IMR-90 (cell line): ENCODE measurements around the gene AMOTL2. TPM values are rescaled to one million over a fixed set of nuclear protein-coding genes. Genes with fewer than 3 reads are reported as not detected.

ENCODE experiments used
- ATAC-seq: fragments of 200-7000 bp; cut with Tn5 transposase; 2 replicates; pipeline ENCODE4 v1.9.1; 2020; ENCODE audit warnings: low read depth, mild to moderate bottlenecking, moderate library complexity
- BruUV-seq: library from RNA; stranded (reverse); fragments of 400-500 nt; replicated peaks from 2 replicates; lab custom pipeline; 2021; lab: Mats Ljungman, UMichigan
- CTCF ChIA-PET: fragments of 300-600 bp; formaldehyde crosslinking; extraction: SDS; loops from one replicate; lab custom pipeline; 2021; ENCODE audit warnings: antibody characterized with exemption; lab: Yijun Ruan, JAX
- POLR2A ChIA-PET: fragments of 300-600 bp; sonication (Branson Sonifier 250); formaldehyde crosslinking; loops from one replicate; lab custom pipeline; 2022; ENCODE audit warnings: antibody characterized with exemption; ENCODE audit not compliant: unreplicated experiment; lab: Charles Lee
- DNase-seq: peaks from one replicate; pipeline ENCODE4 v3.0.0; 2013
- H2AFZ ChIP-seq: replicated peaks from 2 replicates; pipeline ENCODE3; 2013; ENCODE audit warnings: low read length, mild to moderate bottlenecking; ENCODE audit not compliant: poor library complexity
- H2AK5ac ChIP-seq: 2 replicates; pipeline ENCODE4 v1.6.1; 2013; ENCODE audit warnings: low read depth, low read length, inconsistent platforms
- H2AK9ac ChIP-seq: replicated peaks from 2 replicates; pipeline ENCODE3; 2013; ENCODE audit warnings: mild to moderate bottlenecking, low read depth, low read length, moderate library complexity; ENCODE audit not compliant: poor library complexity
- H2BK120ac ChIP-seq: 2 replicates; pipeline ENCODE4 v1.6.1; 2013; ENCODE audit warnings: low read depth, low read length, inconsistent platforms
- H2BK15ac ChIP-seq: 3 replicates; pipeline ENCODE4 v1.6.1; 2013; ENCODE audit warnings: low read depth, low read length, inconsistent platforms
- H2BK20ac ChIP-seq: 2 replicates; pipeline ENCODE4 v1.6.1; 2013; ENCODE audit warnings: low read depth, mild to moderate bottlenecking, inconsistent platforms, low read length, moderate library complexity
- H2BK5ac ChIP-seq: 2 replicates; pipeline ENCODE4 v1.6.1; 2013; ENCODE audit warnings: mild to moderate bottlenecking, low read depth, low read length, inconsistent platforms; ENCODE audit not compliant: poor library complexity, severe bottlenecking
- H3K14ac ChIP-seq: replicated peaks from 2 replicates; pipeline ENCODE4 v1.6.1; 2013; ENCODE audit warnings: low read depth, low read length, inconsistent platforms
- H3K18ac ChIP-seq: 2 replicates; pipeline ENCODE4 v1.6.1; 2013; ENCODE audit warnings: low read depth, low read length, control low read depth
- H3K23ac ChIP-seq: 2 replicates; pipeline ENCODE4 v1.6.1; 2013; ENCODE audit warnings: low read depth, low read length, inconsistent platforms
- H3K27ac ChIP-seq: 2 replicates; pipeline ENCODE4 v1.5.1; 2013; ENCODE audit warnings: mild to moderate bottlenecking, control low read depth, low read length; ENCODE audit not compliant: insufficient read depth
- H3K27me3 ChIP-seq: 2 replicates; pipeline ENCODE4 v1.6.1; 2013; ENCODE audit warnings: low read length; ENCODE audit not compliant: control insufficient read depth, insufficient read depth
- H3K36me3 ChIP-seq: 2 replicates; pipeline ENCODE4 v1.6.1; 2013; ENCODE audit warnings: low read length, mixed read lengths; ENCODE audit not compliant: control insufficient read depth, insufficient read depth
- H3K4ac ChIP-seq: 2 replicates; pipeline ENCODE4 v1.6.1; 2013; ENCODE audit warnings: low read depth, low read length, inconsistent platforms
- H3K4me1 ChIP-seq: 2 replicates; pipeline ENCODE4 v1.6.1; 2013; ENCODE audit warnings: low read length, mixed read lengths; ENCODE audit not compliant: control insufficient read depth, insufficient read depth
- H3K4me2 ChIP-seq: 2 replicates; pipeline ENCODE4 v1.6.1; 2013; ENCODE audit warnings: low read depth, mild to moderate bottlenecking, control low read depth, low read length, moderate library complexity
- H3K4me3 ChIP-seq: 2 replicates; pipeline ENCODE4 v1.5.1; 2013; ENCODE audit warnings: low read depth, mild to moderate bottlenecking, control low read depth, low read length, moderate library complexity; ENCODE audit not compliant: insufficient read depth
- H3K56ac ChIP-seq: 2 replicates; pipeline ENCODE4 v1.6.1; 2013; ENCODE audit warnings: low read length, inconsistent platforms; ENCODE audit not compliant: insufficient read depth; ENCODE audit errors: extremely low read depth
- H3K79me1 ChIP-seq, 2 experiments: 2 replicates each; pipeline ENCODE4 v1.6.1; 2013; ENCODE audit warnings: low read length in 2 of 2, inconsistent platforms in 1 of 2, low read depth in 1 of 2
- H3K9ac ChIP-seq: 2 replicates; pipeline ENCODE4 v1.6.1; 2013; ENCODE audit warnings: low read depth, low read length, control low read depth
- H3K9me1 ChIP-seq: 2 replicates; pipeline ENCODE4 v1.6.1; 2013; ENCODE audit warnings: low read length, inconsistent platforms; ENCODE audit not compliant: insufficient read depth
- H3K9me3 ChIP-seq: 2 replicates; pipeline ENCODE4 v1.6.1; 2013; ENCODE audit warnings: low read length; ENCODE audit not compliant: control insufficient read depth, insufficient read depth
- H4K20me1 ChIP-seq: 2 replicates; pipeline ENCODE4 v1.6.1; 2013; ENCODE audit warnings: low read length, inconsistent platforms; ENCODE audit not compliant: insufficient read depth
- H4K5ac ChIP-seq: 2 replicates; pipeline ENCODE4 v1.6.1; 2013; ENCODE audit warnings: mild to moderate bottlenecking, low read depth, low read length, control low read depth
- H4K8ac ChIP-seq, 2 experiments: 2 replicates each; pipeline ENCODE4 v1.6.1; 2013; ENCODE audit warnings: low read depth in 2 of 2, low read length in 2 of 2, control low read depth in 1 of 2, inconsistent platforms in 1 of 2
- H4K91ac ChIP-seq: 2 replicates; pipeline ENCODE4 v1.6.1; 2013; ENCODE audit warnings: low read depth, low read length, inconsistent platforms; ENCODE audit not compliant: insufficient read depth
- BHLHE40 ChIP-seq: fragments of 150-350 bp; IDR thresholded peaks from 2 replicates; pipeline ENCODE4 v1.6.1; 2016; ENCODE audit warnings: mild to moderate bottlenecking, low read depth, low read length
- CEBPB ChIP-seq: IDR thresholded peaks from 2 replicates; pipeline ENCODE4 v1.6.1; 2012; ENCODE audit warnings: low read depth, low read length, improper control_type of control experiment
- CTCF ChIP-seq: conservative IDR thresholded peaks from 2 replicates; pipeline ENCODE4 v1.5.1; 2012; ENCODE audit warnings: mild to moderate bottlenecking, low read depth, low read length, improper control_type of control experiment
- FOS ChIP-seq: fragments of 150-350 bp; IDR thresholded peaks from 2 replicates; pipeline ENCODE4 v1.6.1; 2016; ENCODE audit warnings: low read depth, low read length
- MXI1 ChIP-seq: IDR thresholded peaks from 2 replicates; pipeline ENCODE4 v1.6.1; 2012; ENCODE audit warnings: low read depth, mild to moderate bottlenecking, low read length, moderate library complexity, borderline replicate concordance
- NFE2L2 ChIP-seq: fragments of 150-350 bp; IDR thresholded peaks from 2 replicates; pipeline ENCODE4 v1.6.1; 2016; ENCODE audit warnings: low read depth, mild to moderate bottlenecking, low read length
- RCOR1 ChIP-seq: IDR thresholded peaks from 2 replicates; pipeline ENCODE4 v1.6.1; 2012; ENCODE audit warnings: mild to moderate bottlenecking, low read length, improper control_type of control experiment; ENCODE audit not compliant: insufficient replicate concordance
- RFX5 ChIP-seq: IDR thresholded peaks from 2 replicates; pipeline ENCODE4 v1.8.0; 2012; ENCODE audit warnings: low read depth, mild to moderate bottlenecking, low read length, moderate library complexity
- WGBS, 2 experiments: methylation state at CpG; one replicate each; pipeline versions ENCODE4 v1.1.5 to v1.1.7; 2013; ENCODE audit warnings: missing lambda C conversion rate in 2 of 2; ENCODE audit not compliant: insufficient read length in 1 of 2; ENCODE audit errors: extremely low coverage in 2 of 2; 5-methylcytosine and 5-hydroxymethylcytosine counted together
- dilution Hi-C: fragments of 300-500 bp; cut with HindIII; formaldehyde crosslinking; loops from one replicate; pipeline ENCODE4 v1.14.3; 2018; ENCODE audit warnings: low sequenced_read_pairs; ENCODE audit not compliant: unreplicated experiment
- in situ Hi-C: fragments of 300-500 bp; cut with MboI; formaldehyde crosslinking; loops from 3 replicates; pipeline ENCODE4 v1.14.3; 2019; ENCODE audit warnings: low sequenced_read_pairs, inconsistent platforms, mixed read lengths
- intact Hi-C: fragments of 100-400 bp; cut with micrococcal nuclease; formaldehyde crosslinking; loops from 2 replicates; pipeline ENCODE4 v1.10.0; 2022
- polyA plus RNA-seq, 3 experiments: library from polyadenylated mRNA; depleted of rRNA; stranded (reverse); fragments of >200 nt; gene quantifications; 2 replicates each; pipeline ENCODE4 v1.2.3, GENCODE V29; 2012; ENCODE audit warnings: low replicate concordance in 1 of 3
- total RNA-seq: library from RNA; depleted of rRNA; stranded (reverse); fragments of >200 nt; gene quantifications from 2 replicates; pipeline ENCODE4 v1.2.3, GENCODE V29; 2012
- TF ChIP-seq, protein P1 (sequence below): fragments of 150-350 bp; IDR thresholded peaks from 2 replicates; pipeline ENCODE4 v1.6.1; 2017; ENCODE audit warnings: mild to moderate bottlenecking, antibody characterized with exemption, low read length, low read depth
- TF ChIP-seq, protein P2 (sequence below): fragments of 150-350 bp; IDR thresholded peaks from 2 replicates; pipeline ENCODE4 v1.6.1; 2016; ENCODE audit warnings: low read depth, mild to moderate bottlenecking, low read length, moderate library complexity, borderline replicate concordance

AMOTL2 gene
- total and polyA plus RNA-seq, 2 of the 4 experiments (the other 2 are of a cell fraction): 162 to 176 TPM

DNA sequence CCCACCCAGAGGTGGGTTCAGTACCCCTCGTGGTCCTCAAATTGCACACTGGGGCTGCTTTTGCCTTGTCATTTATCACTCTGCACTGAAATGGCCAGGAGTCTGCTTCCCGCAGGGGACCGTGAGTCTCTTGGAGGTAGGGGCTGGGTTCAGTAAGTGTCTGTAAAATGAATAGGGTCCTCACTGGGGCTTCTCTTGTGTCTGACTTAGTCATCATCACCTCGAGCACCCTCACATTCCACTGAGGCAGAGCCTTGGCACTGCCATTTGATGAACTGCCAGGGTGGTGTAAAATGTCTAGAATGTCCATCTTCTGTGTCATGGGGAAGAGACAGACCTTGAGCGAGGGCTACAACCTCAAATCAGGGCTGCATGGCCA, 62.6 kb downstream of the AMOTL2 start:
- peak overlapping the region; percentile 72 for H3K14ac ChIP-seq
- peak overlapping the region; percentile 64; the same call in 1 of the 2 replicates for H3K27ac ChIP-seq
- H3K4ac ChIP-seq: peak overlapping the region; percentile 86
- CTCF ChIA-PET: interaction anchor here (0.9 to 1.1 kb wide), 2 partner anchors 17 to 162 kb away, joined by 3 read pairs; no protein-coding TSS in a partner anchor
- peak overlapping the region; percentile 72 for H3K18ac ChIP-seq
- H3K79me1 ChIP-seq: peaks cover 14 to 57% of the 10 kb centered on the region in 2 experiments; a peak in 3 of 4 replicates
- WGBS, 2 experiments: no CpG with 5 or more reads among the region's 5 CpGs
- H4K20me1 ChIP-seq: no peaks in the 10 kb centered on the region
- H3K4me2 ChIP-seq: no peak overlapping the region
- H4K91ac ChIP-seq: peak overlapping the region; percentile 86
- no peak overlapping the region for H3K56ac ChIP-seq
- H2AK9ac ChIP-seq: peak overlapping the region; percentile 87
- H2BK120ac ChIP-seq: peak overlapping the region; percentile 86
- BruUV-seq: no TSS peak
- no peaks in the 10 kb centered on the region for H3K36me3 ChIP-seq
- peak overlapping the region; percentile 74 for H2BK20ac ChIP-seq
- dilution Hi-C loops (no loop called here), in situ Hi-C loops (no loop called here), intact Hi-C loops (no loop called here)
- TF ChIP-seq MXI1 (no peak), RFX5 (no peak), FOS (no peak), BHLHE40 (no peak), CEBPB (no peak), CTCF (no peak), NFE2L2 (no peak), RCOR1 (no peak)
- TF ChIP-seq, protein P1, sequence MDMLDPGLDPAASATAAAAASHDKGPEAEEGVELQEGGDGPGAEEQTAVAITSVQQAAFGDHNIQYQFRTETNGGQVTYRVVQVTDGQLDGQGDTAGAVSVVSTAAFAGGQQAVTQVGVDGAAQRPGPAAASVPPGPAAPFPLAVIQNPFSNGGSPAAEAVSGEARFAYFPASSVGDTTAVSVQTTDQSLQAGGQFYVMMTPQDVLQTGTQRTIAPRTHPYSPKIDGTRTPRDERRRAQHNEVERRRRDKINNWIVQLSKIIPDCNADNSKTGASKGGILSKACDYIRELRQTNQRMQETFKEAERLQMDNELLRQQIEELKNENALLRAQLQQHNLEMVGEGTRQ: no peak
- TF ChIP-seq, protein P2, sequence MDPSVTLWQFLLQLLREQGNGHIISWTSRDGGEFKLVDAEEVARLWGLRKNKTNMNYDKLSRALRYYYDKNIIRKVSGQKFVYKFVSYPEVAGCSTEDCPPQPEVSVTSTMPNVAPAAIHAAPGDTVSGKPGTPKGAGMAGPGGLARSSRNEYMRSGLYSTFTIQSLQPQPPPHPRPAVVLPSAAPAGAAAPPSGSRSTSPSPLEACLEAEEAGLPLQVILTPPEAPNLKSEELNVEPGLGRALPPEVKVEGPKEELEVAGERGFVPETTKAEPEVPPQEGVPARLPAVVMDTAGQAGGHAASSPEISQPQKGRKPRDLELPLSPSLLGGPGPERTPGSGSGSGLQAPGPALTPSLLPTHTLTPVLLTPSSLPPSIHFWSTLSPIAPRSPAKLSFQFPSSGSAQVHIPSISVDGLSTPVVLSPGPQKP: no peak
- H3K9me3 ChIP-seq: no peaks in the 10 kb centered on the region
- H3K9me1 ChIP-seq: peaks cover 34% of the 10 kb centered on the region
- H3K9ac ChIP-seq: no peak overlapping the region
- no peak for DNase-seq
- H4K8ac ChIP-seq: peak overlapping the region; percentile 50 to 74; a peak in 3 of 4 replicates
- H3K27me3 ChIP-seq: no peaks in the 10 kb centered on the region
- peak overlapping the region; percentile 82 for H2AK5ac ChIP-seq
- peak overlapping the region; percentile 76 for H2BK5ac ChIP-seq
- peak overlapping the region; percentile 84 for H2AFZ ChIP-seq
- peaks cover 47% of the 10 kb centered on the region for H3K4me1 ChIP-seq
- ATAC-seq: no peak
- H2BK15ac ChIP-seq: peak overlapping the region; percentile 87; the same call in 2 of the 3 replicates
- no peak overlapping the region for H3K4me3 ChIP-seq
- H4K5ac ChIP-seq: peak overlapping the region; percentile 52
- POLR2A ChIA-PET: interaction anchor here (1.1 to 1.7 kb wide), 2 partner anchors 40 to 61 kb away, joined by 3 to 6 read pairs; no protein-coding TSS in a partner anchor
- 0 out of 2 replicates have a peak overlapping the region, but pooled peaks have one; percentile 32 for H3K23ac ChIP-seq
